Measurements from ENCODE around the gene TPD52L2. TPM values are rescaled to one million over a fixed set of nuclear protein-coding genes. Genes with fewer than 3 reads are reported as not detected.
"Not testable (repeated sequence)": the region's sequence is repeated elsewhere in the genome, so short reads cannot be mapped to it uniquely, and the experiment has no call there.

Gene TPD52L2
- total RNA-seq, 1 experiment from 2014 or later: 149 TPM

GRCh38 chr20:63863798-63864544 is 1.1 kb upstream of the TPD52L2 start:
- ChIA-PET CTCF (interaction anchor here (0.6 to 0.9 kb wide), 6 partner anchors 54 to 563 kb away, joined by 3 to 6 read pairs (median 4); partner anchors contain the start of gene PTK6), POLR2A (ENCODE audit: unreplicated experiment) (interaction anchor here (0.6 kb wide), 1 partner anchor 95 kb away, joined by 3 read pairs; no protein-coding TSS in a partner anchor)
- peaks cover 26% of the 10 kb centered on the region for H4K20me1 ChIP-seq (ENCODE audit: insufficient read depth)
- H3K4me1 ChIP-seq (replicated peaks; ENCODE audit: insufficient read depth): peaks cover 28% of the 10 kb centered on the region
- TF ChIP-seq CTCF (conservative IDR thresholded peaks at IDR 0.05) (peak; percentile 64), EZH2 (IDR thresholded peaks at IDR 0.05; ENCODE audit: low read depth) (no peak)
- H2AFZ ChIP-seq: peak overlapping the region; percentile 83
- H3K9me2 ChIP-seq (ENCODE audit: insufficient read depth): no peaks in the 10 kb centered on the region
- H3K9me3 ChIP-seq (ENCODE audit: insufficient read depth, low read depth): no peaks in the 10 kb centered on the region
- DNase-seq: peak; percentile 87 to 93
- peak overlapping the region; percentile 91 for H3K4me2 ChIP-seq
- BruUV-seq (replicated peaks): TSS peak; percentile 67
- H3K36me3 ChIP-seq (ENCODE audit: low read depth): peaks cover 11% of the 10 kb centered on the region
- intact Hi-C loops (cut with micrococcal nuclease; ENCODE audit: unreplicated experiment): loop anchor here (1.0 to 10.0 kb wide), 4 partner anchors 78 to 326 kb away; partner anchors contain the start of genes ARFRP1 and TCEA2
- peaks cover 54% of the 10 kb centered on the region for H3F3A ChIP-seq (ENCODE audit: insufficient read depth, low read depth)
- H3K27me3 ChIP-seq (ENCODE audit: insufficient read depth, low read depth): no peaks in the 10 kb centered on the region
- peaks cover 61% of the 10 kb centered on the region for H3K79me2 ChIP-seq (ENCODE audit: low read depth)
- peak overlapping the region; percentile 88 for H3K27ac ChIP-seq
- H3K4me3 ChIP-seq: peak overlapping the region; percentile 77

- Histone ChIP-seq H2AFZ (peak overlapping the region; percentile 83), H3K9me3 (ENCODE audit: insufficient read depth, low read depth) (no peaks in the 10 kb centered on the region), H3K27me3 (ENCODE audit: insufficient read depth, low read depth) (no peaks in the 10 kb centered on the region), H3K79me2 (ENCODE audit: low read depth) (peaks cover 67% of the 10 kb centered on the region), H3F3A (ENCODE audit: insufficient read depth, low read depth) (peaks cover 55% of the 10 kb centered on the region), H4K20me1 (ENCODE audit: insufficient read depth) (peaks cover 32% of the 10 kb centered on the region), H3K36me3 (ENCODE audit: low read depth) (peaks cover 17% of the 10 kb centered on the region), H3K27ac (peak overlapping the region; percentile 88), H3K4me2 (peak overlapping the region; percentile 91), H3K4me1 (replicated peaks; ENCODE audit: insufficient read depth) (peaks cover 28% of the 10 kb centered on the region), H3K4me3 (peak overlapping the region; percentile 77), H3K9me2 (ENCODE audit: insufficient read depth) (no peaks in the 10 kb centered on the region)
- no peak for TF ChIP-seq EZH2 (IDR thresholded peaks at IDR 0.05; ENCODE audit: low read depth)
- TF ChIP-seq CTCF (conservative IDR thresholded peaks at IDR 0.05): no peak; the same call in 1 of the 2 replicates
- ChIA-PET CTCF (interaction anchor here (0.6 to 1.1 kb wide), 4 partner anchors 86 to 564 kb away, joined by 3 to 5 read pairs (median 4); partner anchors contain the start of gene PTK6), POLR2A (ENCODE audit: unreplicated experiment) (interaction anchor here (0.6 to 1.2 kb wide), 8 partner anchors 32 to 1040 kb away, joined by 3 to 19 read pairs (median 6); partner anchors contain the start of genes ARFRP1, PTK6, RTEL1 and ZGPAT)
- BruUV-seq (replicated peaks): no TSS peak
- intact Hi-C loops (cut with micrococcal nuclease; ENCODE audit: unreplicated experiment): loop anchor here (1.0 to 10.0 kb wide), 4 partner anchors 78 to 326 kb away; partner anchors contain the start of genes ARFRP1 and TCEA2
- DNase-seq: no peak
Measured at GRCh38 chr20:63864545-63864977, 509 bp upstream of the TPD52L2 start.

- POLR2A ChIA-PET (ENCODE audit: unreplicated experiment); BruUV-seq (replicated peaks); H3K9me2 ChIP-seq (ENCODE audit: insufficient read depth); H3K27me3 ChIP-seq (ENCODE audit: insufficient read depth, low read depth); H3K4me3 ChIP-seq; H3K27ac ChIP-seq; H3K9me3 ChIP-seq (ENCODE audit: insufficient read depth, low read depth); H2AFZ ChIP-seq; DNase-seq: not testable (repeated sequence)
- CTCF ChIA-PET: interaction anchor here (0.7 kb wide), 1 partner anchor 274 kb away, joined by 5 read pairs; no protein-coding TSS in a partner anchor
- Histone ChIP-seq H3F3A (ENCODE audit: insufficient read depth, low read depth) (peaks cover 48% of the 10 kb centered on the region), H3K4me1 (replicated peaks; ENCODE audit: insufficient read depth) (peaks cover 28% of the 10 kb centered on the region), H3K36me3 (ENCODE audit: low read depth) (peaks cover 33% of the 10 kb centered on the region), H3K79me2 (ENCODE audit: low read depth) (peaks cover 82% of the 10 kb centered on the region), H4K20me1 (ENCODE audit: insufficient read depth) (peaks cover 42% of the 10 kb centered on the region), H3K4me2 (peak overlapping the region; percentile 88; the same call in 1 of the 2 replicates)
- intact Hi-C loops (cut with micrococcal nuclease; ENCODE audit: unreplicated experiment): loop anchor here (10.0 kb wide), 1 partner anchor 198 kb away; the partner anchor contains the start of gene TCEA2
Measured at GRCh38 chr20:63867042-63867441, 2.0 kb downstream of the TPD52L2 start.
